ENCODE measurements around the gene STARD4.

GRCh38 chr5:111512375-111513130, at the start of gene STARD4:
- TF ChIP-seq, protein P1, sequence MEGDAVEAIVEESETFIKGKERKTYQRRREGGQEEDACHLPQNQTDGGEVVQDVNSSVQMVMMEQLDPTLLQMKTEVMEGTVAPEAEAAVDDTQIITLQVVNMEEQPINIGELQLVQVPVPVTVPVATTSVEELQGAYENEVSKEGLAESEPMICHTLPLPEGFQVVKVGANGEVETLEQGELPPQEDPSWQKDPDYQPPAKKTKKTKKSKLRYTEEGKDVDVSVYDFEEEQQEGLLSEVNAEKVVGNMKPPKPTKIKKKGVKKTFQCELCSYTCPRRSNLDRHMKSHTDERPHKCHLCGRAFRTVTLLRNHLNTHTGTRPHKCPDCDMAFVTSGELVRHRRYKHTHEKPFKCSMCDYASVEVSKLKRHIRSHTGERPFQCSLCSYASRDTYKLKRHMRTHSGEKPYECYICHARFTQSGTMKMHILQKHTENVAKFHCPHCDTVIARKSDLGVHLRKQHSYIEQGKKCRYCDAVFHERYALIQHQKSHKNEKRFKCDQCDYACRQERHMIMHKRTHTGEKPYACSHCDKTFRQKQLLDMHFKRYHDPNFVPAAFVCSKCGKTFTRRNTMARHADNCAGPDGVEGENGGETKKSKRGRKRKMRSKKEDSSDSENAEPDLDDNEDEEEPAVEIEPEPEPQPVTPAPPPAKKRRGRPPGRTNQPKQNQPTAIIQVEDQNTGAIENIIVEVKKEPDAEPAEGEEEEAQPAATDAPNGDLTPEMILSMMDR (IDR thresholded peaks at IDR 0.05) = no peak
- TF ChIP-seq ZFX (IDR thresholded peaks at IDR 0.05; ENCODE audit: borderline replicate concordance) = no peak

Measured in 22Rv1 (cell line).